ENCODE results near the gene GPRIN1.

DNA sequence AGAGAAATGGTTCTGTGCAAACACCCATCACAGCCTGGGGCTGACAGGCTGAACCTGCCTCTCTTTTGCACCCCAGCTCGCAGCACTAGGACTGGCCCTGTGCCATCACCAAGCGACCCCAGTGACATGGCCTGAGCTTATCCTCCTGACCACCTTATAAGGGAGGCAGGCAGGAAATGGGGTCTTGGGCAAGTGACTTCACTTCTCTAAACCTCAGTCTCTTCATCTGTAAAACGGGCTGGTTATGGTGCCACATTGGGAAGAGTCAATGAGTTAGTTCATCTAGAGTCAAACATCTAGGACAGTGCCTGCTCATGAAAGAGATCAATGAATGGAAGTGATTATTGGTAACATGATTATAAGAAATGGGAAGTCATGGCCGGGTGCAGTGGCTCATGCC, 14.2 kb upstream of the GPRIN1 start:
- TF ChIP-seq, protein P1, sequence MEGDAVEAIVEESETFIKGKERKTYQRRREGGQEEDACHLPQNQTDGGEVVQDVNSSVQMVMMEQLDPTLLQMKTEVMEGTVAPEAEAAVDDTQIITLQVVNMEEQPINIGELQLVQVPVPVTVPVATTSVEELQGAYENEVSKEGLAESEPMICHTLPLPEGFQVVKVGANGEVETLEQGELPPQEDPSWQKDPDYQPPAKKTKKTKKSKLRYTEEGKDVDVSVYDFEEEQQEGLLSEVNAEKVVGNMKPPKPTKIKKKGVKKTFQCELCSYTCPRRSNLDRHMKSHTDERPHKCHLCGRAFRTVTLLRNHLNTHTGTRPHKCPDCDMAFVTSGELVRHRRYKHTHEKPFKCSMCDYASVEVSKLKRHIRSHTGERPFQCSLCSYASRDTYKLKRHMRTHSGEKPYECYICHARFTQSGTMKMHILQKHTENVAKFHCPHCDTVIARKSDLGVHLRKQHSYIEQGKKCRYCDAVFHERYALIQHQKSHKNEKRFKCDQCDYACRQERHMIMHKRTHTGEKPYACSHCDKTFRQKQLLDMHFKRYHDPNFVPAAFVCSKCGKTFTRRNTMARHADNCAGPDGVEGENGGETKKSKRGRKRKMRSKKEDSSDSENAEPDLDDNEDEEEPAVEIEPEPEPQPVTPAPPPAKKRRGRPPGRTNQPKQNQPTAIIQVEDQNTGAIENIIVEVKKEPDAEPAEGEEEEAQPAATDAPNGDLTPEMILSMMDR (IDR thresholded peaks at IDR 0.05), result no peak
- TF ChIP-seq, protein P2, sequence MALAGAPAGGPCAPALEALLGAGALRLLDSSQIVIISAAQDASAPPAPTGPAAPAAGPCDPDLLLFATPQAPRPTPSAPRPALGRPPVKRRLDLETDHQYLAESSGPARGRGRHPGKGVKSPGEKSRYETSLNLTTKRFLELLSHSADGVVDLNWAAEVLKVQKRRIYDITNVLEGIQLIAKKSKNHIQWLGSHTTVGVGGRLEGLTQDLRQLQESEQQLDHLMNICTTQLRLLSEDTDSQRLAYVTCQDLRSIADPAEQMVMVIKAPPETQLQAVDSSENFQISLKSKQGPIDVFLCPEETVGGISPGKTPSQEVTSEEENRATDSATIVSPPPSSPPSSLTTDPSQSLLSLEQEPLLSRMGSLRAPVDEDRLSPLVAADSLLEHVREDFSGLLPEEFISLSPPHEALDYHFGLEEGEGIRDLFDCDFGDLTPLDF (CRISPR knock-in tag; IDR thresholded peaks at IDR 0.05), result no peak
- TF ChIP-seq, protein P3, sequence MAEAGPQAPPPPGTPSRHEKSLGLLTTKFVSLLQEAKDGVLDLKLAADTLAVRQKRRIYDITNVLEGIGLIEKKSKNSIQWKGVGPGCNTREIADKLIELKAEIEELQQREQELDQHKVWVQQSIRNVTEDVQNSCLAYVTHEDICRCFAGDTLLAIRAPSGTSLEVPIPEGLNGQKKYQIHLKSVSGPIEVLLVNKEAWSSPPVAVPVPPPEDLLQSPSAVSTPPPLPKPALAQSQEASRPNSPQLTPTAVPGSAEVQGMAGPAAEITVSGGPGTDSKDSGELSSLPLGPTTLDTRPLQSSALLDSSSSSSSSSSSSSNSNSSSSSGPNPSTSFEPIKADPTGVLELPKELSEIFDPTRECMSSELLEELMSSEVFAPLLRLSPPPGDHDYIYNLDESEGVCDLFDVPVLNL (CRISPR knock-in tag; IDR thresholded peaks at IDR 0.05; ENCODE audit: borderline replicate concordance, low read depth), result no peak
- TF ChIP-seq ATF1 (CRISPR knock-in tag; IDR thresholded peaks at IDR 0.05), result no peak
- TF ChIP-seq SMAD4 (CRISPR knock-in tag; IDR thresholded peaks at IDR 0.05), result no peak
- no peak for TF ChIP-seq ESRRA (CRISPR knock-in tag; IDR thresholded peaks at IDR 0.05; ENCODE audit: borderline replicate concordance)
- no peak for TF ChIP-seq FOXK1 (CRISPR knock-in tag; IDR thresholded peaks at IDR 0.05)

Data from WTC11 (cell line).